HepG2 (cell line): ENCODE measurements around the gene PHF14. TPM values are rescaled to one million over a fixed set of nuclear protein-coding genes. Genes with fewer than 3 reads are reported as not detected.

Experiments used
- CCDC6 ChIP-seq: sonication (generic); formaldehyde crosslinking; IDR thresholded peaks from 2 replicates; pipeline ENCODE4 v1.8.1; 2022; ENCODE audit warnings: mild to moderate bottlenecking, missing genetic modification reagents, moderate library complexity
- ELF3 ChIP-seq: IDR thresholded peaks from 2 replicates; pipeline ENCODE4 v1.6.1; 2016; ENCODE audit warnings: missing genetic modification reagents, missing compliant biosample characterization
- GABPB1 ChIP-seq: IDR thresholded peaks from 2 replicates; pipeline ENCODE4 v1.6.1; 2016; ENCODE audit warnings: mild to moderate bottlenecking, missing genetic modification reagents, moderate library complexity, missing compliant biosample characterization
- HNRNPH1 ChIP-seq: fragments of 200-400 bp; formaldehyde crosslinking; optimal IDR thresholded peaks from 2 replicates; pipeline ENCODE3; 2017; ENCODE audit warnings: mild to moderate bottlenecking, low read depth, low read length
- KAT8 ChIP-seq: IDR thresholded peaks from 2 replicates; pipeline ENCODE4 v1.6.1; 2016; ENCODE audit warnings: missing genetic modification reagents, missing compliant biosample characterization
- KDM5A ChIP-seq: fragments of 200-600 bp; sonication (generic); IDR thresholded peaks from 2 replicates; pipeline ENCODE4 v1.7.0; 2018; ENCODE audit warnings: antibody characterized with exemption, mild to moderate bottlenecking, low read length, borderline replicate concordance
- MATR3 ChIP-seq: sonication (generic); formaldehyde crosslinking; IDR thresholded peaks from 2 replicates; pipeline ENCODE4 v1.4.0; 2020; ENCODE audit warnings: missing genetic modification reagents
- RBAK ChIP-seq: sonication (generic); formaldehyde crosslinking; IDR thresholded peaks from 2 replicates; pipeline ENCODE4 v1.5.1; 2020; ENCODE audit warnings: mild to moderate bottlenecking, missing genetic modification reagents
- SRSF9 ChIP-seq: fragments of 200-400 bp; formaldehyde crosslinking; IDR thresholded peaks from 2 replicates; pipeline ENCODE4 v1.6.1; 2018; ENCODE audit warnings: borderline replicate concordance, mild to moderate bottlenecking, low read depth, low read length; ENCODE audit not compliant: insufficient read depth, poor library complexity, severe bottlenecking
- U2AF2 ChIP-seq: fragments of 200-400 bp; formaldehyde crosslinking; IDR thresholded peaks from 2 replicates; pipeline ENCODE4 v1.6.1; 2017; ENCODE audit warnings: low read depth, mild to moderate bottlenecking, low read length
- XRCC5 ChIP-seq: fragments of 200-400 bp; formaldehyde crosslinking; optimal IDR thresholded peaks from 2 replicates; pipeline ENCODE3; 2017; ENCODE audit warnings: mild to moderate bottlenecking, low read length
- ZNF124 ChIP-seq: sonication (generic); formaldehyde crosslinking; IDR thresholded peaks from 2 replicates; pipeline ENCODE4 v1.4.0; 2020; ENCODE audit warnings: missing genetic modification reagents
- ZNF547 ChIP-seq: sonication (generic); formaldehyde crosslinking; IDR thresholded peaks from 2 replicates; pipeline ENCODE4 v1.5.1; 2020; ENCODE audit warnings: mild to moderate bottlenecking, missing genetic modification reagents
- ZNF629 ChIP-seq: sonication (generic); formaldehyde crosslinking; conservative IDR thresholded peaks from 2 replicates; pipeline ENCODE4 v1.5.0; 2020; ENCODE audit warnings: missing genetic modification reagents
- ZNF790 ChIP-seq: sonication (generic); formaldehyde crosslinking; IDR thresholded peaks from 2 replicates; pipeline ENCODE4 v1.8.0; 2022; ENCODE audit warnings: missing genetic modification reagents, mild to moderate bottlenecking, borderline replicate concordance
- ZZZ3 ChIP-seq: sonication (generic); formaldehyde crosslinking; IDR thresholded peaks from 2 replicates; pipeline ENCODE4 v1.4.0; 2020; ENCODE audit warnings: missing genetic modification reagents, mild to moderate bottlenecking, borderline replicate concordance
- polyA plus RNA-seq, 8 experiments: library from polyadenylated mRNA; depleted of rRNA in 3 of 8; stranded (reverse) in 7 of 8; unstranded in 1 of 8; fragments of >200 nt; fragmentation: Illumina TruSeq in 4 of 8; extraction: Trizol in 4 of 8; gene quantifications; 2 replicates each; pipeline versions ENCODE4 v1.2.1 to v1.2.3, GENCODE V29; 2011 to 2016; ENCODE audit warnings: low read depth in 4 of 8, missing spikeins in 1 of 8, mixed read lengths in 1 of 8; ENCODE audit not compliant: insufficient read depth in 1 of 8
- total RNA-seq, 5 experiments: library from RNA; depleted of rRNA; stranded (reverse); fragments of >200 nt; fragmentation: Illumina TruSeq; extraction: Trizol; gene quantifications; 2 replicates each; pipeline ENCODE4 v1.2.3, GENCODE V29; 2016; ENCODE audit warnings: low read depth in 1 of 5
- TF ChIP-seq, protein P1 (sequence below): sonication (generic); formaldehyde crosslinking; IDR thresholded peaks from 2 replicates; pipeline ENCODE4 v1.5.0; 2020; ENCODE audit warnings: missing genetic modification reagents
- TF ChIP-seq, protein P2 (sequence below): sonication (generic); formaldehyde crosslinking; IDR thresholded peaks from 2 replicates; pipeline ENCODE4 v1.4.0; 2020; ENCODE audit warnings: missing genetic modification reagents, borderline replicate concordance
- TF ChIP-seq, protein P3 (sequence below): IDR thresholded peaks from 2 replicates; pipeline ENCODE4 v1.6.1; 2012; ENCODE audit warnings: low read depth, low read length, improper control_type of control experiment
- TF ChIP-seq, protein P4 (sequence below): sonication (generic); formaldehyde crosslinking; IDR thresholded peaks from 2 replicates; pipeline ENCODE4 v1.5.1; 2020; ENCODE audit warnings: mild to moderate bottlenecking, missing genetic modification reagents, moderate library complexity

Gene PHF14
- total and polyA plus RNA-seq, 2 of the 13 experiments (the other 11 are each of a cell fraction or from before 2014, with no cell fraction given): 18.9 to 68.7 TPM

DNA sequence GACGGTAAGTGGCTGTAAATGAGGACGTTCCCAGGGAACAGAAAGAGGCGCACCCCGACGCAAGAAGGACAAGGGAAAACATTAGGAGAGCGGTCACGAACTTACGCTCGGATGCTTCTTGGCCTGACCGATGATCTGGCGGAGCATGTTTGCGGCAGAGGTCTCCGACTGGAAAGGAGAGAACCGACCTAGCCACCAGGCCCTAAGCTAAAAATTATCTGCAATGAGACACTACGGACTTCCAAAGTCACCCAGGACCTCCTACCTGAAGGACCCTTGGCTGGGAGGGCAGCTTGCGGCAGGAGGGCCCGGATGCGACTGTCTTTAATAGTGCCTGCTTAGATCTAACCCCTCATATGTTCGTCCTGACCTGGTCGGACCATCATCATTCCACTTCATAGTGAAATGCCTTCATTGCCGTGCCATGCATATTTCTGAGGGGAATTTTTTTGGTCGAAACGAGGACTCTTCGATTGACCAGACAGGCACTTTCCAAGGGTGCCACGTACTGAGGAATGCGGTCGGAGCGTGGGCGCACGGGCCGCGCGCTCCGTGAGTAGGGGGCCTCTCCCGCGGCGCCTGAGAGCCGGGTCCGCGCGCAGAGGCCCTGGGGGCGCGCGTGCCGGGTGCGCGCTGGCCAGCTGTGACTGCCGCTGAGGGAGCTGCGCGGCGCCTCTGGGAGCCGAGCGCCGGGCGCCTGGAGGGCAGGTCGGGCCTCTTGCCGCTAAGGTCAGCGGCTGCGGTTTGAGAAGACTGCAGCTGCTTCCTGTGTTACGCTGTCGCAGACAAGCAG, 33.6 kb upstream of the PHF14 start (continued):
- TF ChIP-seq, protein P1, sequence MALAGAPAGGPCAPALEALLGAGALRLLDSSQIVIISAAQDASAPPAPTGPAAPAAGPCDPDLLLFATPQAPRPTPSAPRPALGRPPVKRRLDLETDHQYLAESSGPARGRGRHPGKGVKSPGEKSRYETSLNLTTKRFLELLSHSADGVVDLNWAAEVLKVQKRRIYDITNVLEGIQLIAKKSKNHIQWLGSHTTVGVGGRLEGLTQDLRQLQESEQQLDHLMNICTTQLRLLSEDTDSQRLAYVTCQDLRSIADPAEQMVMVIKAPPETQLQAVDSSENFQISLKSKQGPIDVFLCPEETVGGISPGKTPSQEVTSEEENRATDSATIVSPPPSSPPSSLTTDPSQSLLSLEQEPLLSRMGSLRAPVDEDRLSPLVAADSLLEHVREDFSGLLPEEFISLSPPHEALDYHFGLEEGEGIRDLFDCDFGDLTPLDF (CRISPR knock-in tag): peak; percentile 77; the same call in 1 of the 2 replicates
- TF ChIP-seq ZNF629 (CRISPR knock-in tag) (peak; percentile 19; the same call in 1 of the 2 replicates), ZNF790 (CRISPR knock-in tag) (peak; percentile 20; the same call in 1 of the 2 replicates), ELF3 (CRISPR knock-in tag) (peak; percentile 19; the same call in 1 of the 2 replicates), RBAK (CRISPR knock-in tag) (no peak), GABPB1 (CRISPR knock-in tag) (peak; percentile 78), KAT8 (CRISPR knock-in tag) (peak; percentile 87), CCDC6 (CRISPR knock-in tag) (peak; percentile 79), ZNF124 (CRISPR knock-in tag) (peak; percentile 15; the same call in 1 of the 2 replicates), HNRNPH1 (no peak), ZNF547 (peak; percentile 28; the same call in 1 of the 2 replicates), U2AF2 (peak; percentile 16; the same call in 1 of the 2 replicates), XRCC5 (no peak), MATR3 (CRISPR knock-in tag) (no peak), ZZZ3 (peak; percentile 54; the same call in 1 of the 2 replicates), KDM5A (peak; percentile 87; the same call in 1 of the 2 replicates), SRSF9 (no peak)
- TF ChIP-seq, protein P2, sequence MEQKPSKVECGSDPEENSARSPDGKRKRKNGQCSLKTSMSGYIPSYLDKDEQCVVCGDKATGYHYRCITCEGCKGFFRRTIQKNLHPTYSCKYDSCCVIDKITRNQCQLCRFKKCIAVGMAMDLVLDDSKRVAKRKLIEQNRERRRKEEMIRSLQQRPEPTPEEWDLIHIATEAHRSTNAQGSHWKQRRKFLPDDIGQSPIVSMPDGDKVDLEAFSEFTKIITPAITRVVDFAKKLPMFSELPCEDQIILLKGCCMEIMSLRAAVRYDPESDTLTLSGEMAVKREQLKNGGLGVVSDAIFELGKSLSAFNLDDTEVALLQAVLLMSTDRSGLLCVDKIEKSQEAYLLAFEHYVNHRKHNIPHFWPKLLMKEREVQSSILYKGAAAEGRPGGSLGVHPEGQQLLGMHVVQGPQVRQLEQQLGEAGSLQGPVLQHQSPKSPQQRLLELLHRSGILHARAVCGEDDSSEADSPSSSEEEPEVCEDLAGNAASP (CRISPR knock-in tag): 0 out of 2 replicates have a peak, but pooled peaks have one; percentile 17
- TF ChIP-seq, protein P3, sequence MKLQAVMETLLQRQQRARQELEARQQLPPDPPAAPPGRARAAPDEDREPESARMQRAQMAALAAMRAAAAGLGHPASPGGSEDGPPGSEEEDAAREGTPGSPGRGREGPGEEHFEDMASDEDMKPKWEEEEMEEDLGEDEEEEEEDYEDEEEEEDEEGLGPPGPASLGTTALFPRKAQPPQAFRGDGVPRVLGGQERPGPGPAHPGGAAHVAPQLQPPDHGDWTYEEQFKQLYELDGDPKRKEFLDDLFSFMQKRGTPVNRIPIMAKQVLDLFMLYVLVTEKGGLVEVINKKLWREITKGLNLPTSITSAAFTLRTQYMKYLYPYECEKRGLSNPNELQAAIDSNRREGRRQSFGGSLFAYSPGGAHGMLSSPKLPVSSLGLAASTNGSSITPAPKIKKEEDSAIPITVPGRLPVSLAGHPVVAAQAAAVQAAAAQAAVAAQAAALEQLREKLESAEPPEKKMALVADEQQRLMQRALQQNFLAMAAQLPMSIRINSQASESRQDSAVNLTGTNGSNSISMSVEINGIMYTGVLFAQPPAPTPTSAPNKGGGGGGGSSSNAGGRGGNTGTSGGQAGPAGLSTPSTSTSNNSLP: no peak
- TF ChIP-seq, protein P4, sequence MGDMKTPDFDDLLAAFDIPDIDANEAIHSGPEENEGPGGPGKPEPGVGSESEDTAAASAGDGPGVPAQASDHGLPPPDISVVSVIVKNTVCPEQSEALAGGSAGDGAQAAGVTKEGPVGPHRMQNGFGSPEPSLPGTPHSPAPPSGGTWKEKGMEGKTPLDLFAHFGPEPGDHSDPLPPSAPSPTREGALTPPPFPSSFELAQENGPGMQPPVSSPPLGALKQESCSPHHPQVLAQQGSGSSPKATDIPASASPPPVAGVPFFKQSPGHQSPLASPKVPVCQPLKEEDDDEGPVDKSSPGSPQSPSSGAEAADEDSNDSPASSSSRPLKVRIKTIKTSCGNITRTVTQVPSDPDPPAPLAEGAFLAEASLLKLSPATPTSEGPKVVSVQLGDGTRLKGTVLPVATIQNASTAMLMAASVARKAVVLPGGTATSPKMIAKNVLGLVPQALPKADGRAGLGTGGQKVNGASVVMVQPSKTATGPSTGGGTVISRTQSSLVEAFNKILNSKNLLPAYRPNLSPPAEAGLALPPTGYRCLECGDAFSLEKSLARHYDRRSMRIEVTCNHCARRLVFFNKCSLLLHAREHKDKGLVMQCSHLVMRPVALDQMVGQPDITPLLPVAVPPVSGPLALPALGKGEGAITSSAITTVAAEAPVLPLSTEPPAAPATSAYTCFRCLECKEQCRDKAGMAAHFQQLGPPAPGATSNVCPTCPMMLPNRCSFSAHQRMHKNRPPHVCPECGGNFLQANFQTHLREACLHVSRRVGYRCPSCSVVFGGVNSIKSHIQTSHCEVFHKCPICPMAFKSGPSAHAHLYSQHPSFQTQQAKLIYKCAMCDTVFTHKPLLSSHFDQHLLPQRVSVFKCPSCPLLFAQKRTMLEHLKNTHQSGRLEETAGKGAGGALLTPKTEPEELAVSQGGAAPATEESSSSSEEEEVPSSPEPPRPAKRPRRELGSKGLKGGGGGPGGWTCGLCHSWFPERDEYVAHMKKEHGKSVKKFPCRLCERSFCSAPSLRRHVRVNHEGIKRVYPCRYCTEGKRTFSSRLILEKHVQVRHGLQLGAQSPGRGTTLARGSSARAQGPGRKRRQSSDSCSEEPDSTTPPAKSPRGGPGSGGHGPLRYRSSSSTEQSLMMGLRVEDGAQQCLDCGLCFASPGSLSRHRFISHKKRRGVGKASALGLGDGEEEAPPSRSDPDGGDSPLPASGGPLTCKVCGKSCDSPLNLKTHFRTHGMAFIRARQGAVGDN (CRISPR knock-in tag): peak; percentile 75
